Inferior parietal cortex (tissue), 1 donor: ENCODE measurements around the gene HPCAL4.

ENCODE experiments used
- DNase-seq: peaks from one replicate; pipeline ENCODE4 v3.0.0-alpha.2; 2016; ENCODE audit errors: extremely low spot score

The HPCAL4 gene

DNA sequence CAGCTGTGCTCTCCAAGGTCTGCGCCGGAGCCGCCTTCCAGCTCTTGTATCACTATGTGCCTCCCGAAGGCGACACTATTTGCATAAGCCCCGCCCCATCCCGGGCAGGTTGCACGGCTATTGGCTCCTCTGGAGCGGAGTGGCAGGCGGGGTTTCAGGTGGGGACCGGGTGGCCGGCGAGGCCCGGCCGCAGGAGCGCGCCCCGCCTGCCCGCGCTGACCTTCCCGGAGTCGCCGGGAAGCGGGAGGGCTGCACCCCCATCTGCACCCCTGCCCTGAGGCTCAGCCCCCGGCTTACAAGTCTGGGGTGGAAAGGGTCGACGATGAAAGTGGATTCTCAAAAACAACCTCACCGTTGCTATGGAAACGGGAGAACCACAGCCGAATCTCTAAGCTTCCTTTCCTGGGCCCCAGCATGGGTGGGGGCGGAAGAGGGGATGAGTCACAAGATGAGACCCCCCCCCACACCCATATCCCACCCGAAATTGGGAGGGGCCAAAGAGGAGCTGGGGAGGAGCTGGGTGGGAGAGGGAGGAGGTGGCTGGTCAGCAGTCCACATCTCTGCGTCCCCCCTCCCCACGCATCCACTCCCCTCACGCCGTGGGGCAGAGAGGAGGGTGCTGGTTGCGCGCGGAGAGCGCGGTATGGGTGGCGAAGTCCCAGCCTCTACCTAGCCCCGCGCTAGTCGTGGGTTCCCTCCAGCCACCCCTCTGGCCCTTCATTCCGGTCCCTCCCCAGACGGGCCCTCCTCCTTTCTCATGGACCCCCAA, at the start of gene HPCAL4:
TSS of gene HPCAL4 (minus strand) at position 51 of the 769 bp plus-strand sequence. CDS start 6,830 bp downstream, outside the sequence.
- peak; percentile 87 for DNase-seq

DNA sequence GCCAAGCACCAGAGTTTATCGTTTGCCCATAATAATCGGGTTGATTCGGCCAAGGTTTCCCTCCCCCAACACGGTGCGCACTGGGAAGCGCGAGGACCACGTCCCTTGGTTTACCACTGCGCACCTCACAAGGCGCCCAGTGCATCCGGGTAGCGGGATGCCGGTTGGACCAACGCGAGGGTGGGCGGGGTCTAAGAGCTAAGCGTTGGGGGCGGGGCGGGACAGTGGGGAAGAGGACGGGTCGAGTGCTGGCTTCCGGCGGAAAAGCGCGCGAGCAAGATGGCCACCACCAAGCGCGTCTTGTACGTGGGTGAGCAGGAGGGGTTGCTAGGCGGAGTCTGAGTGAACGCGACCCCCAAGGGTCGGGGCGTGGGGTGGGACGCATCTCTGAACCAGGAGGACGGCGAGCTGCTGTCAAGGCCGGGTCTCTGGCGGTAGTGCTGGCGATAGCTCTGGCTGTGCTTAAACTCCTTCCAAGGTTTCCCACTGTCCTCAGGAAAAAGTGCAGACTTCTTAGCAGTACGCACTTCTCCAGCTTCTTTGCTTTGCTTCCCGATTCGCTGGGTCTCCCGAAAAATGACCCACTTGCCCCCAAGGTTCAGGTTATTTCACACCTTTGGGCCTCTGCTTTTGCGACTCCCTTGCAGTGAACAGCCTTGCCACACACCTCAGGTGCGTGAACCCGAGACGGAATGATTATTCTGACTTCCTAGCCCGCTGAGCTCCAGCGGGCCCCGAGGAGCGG, 47.6 kb upstream of the HPCAL4 start, which contains the start of gene PPIE:
TSS of gene PPIE (plus strand) at position 261 of the 745 bp plus-strand sequence. CDS start at position 280, 19 bp downstream.
- peak; percentile 85 for DNase-seq

DNA sequence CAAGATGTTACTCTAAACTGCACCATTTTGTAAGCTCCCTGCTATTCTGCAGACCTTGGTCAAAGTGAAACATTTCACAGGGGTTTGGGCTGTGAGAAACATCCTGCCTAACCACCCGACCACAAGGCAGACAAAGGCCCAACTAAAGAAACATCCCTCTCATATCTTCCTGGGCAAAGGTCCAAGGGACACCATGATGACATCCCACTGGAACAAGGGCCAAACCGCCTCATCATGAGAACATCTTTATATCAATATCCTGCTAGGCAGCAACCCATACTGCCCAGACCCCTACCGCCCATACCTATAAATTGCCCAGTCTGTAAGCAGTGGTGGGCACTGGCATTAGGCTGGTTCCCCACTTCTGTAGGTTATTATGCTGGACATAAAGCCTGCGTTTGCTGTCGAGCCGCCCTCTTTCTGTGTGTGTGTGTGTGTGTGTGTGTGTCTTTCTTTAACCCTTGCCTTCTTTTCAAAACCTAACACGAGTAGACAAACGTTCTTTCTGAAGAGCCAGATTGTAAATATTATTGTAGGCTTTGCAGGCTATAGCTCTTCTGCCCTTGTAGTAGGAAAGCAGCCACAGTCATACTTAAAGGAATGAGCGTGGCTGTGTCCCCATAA, 46.4 kb upstream of the HPCAL4 start:
- no peak for DNase-seq

DNA sequence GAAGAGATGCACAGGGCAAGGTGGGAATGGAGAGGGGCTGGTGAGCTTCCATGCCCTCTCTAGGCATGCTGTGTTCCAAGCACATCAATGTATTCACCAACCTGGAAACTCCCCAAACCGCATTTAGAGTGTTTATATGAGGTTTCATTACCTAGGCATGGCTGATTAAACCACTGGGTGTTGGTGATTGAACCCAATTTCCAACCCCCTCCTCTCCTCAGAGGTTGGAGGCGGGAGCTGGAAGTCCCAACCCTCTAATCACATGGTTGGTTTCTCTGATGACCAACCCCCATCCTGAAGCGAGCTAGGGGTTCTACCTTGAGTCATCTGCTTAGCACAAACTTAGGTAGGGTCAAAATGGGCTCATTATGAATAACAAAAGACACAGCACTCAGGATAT, 44.5 kb upstream of the HPCAL4 start:
- DNase-seq = no peak

DNA sequence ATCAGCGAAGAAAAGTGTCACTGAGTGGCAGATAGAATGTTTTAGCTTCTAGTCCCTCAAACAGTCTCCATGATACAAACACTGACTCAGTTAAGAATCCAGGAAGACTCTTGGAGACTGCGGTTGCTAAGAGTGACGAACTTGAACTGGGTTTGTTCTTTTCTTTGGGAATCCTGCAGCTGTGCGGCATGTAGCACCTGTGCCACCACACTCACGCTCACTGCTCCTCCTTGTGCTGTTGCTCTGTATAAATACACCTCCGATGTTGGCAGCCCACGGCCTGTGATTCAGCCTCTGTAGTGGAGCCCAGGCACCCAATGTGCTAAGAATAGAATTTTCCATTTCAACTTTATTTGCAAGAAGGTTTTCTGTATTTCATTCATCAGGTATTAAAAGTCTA, 41.9 kb upstream of the HPCAL4 start:
- DNase-seq = peak; percentile 45

DNA sequence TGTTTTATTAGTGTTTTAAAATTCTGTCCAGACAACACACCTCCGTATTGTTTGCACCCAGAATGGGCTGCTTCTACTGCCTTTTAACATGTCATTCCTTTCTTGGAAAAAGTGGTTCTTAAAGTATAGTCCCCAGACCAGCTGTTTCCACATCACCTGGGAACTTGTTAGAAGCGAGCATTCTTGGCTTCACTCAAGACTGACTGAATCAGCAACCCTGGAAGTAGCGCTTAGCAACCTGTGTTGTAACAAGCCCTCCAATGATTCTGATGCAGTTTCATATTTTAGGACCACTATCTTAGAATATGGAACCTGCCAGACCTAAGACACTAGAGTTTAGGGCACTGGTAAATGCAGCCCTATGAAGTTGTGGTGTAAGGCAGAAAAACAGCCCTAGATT, 41.5 kb upstream of the HPCAL4 start:
- DNase-seq = no peak

DNA sequence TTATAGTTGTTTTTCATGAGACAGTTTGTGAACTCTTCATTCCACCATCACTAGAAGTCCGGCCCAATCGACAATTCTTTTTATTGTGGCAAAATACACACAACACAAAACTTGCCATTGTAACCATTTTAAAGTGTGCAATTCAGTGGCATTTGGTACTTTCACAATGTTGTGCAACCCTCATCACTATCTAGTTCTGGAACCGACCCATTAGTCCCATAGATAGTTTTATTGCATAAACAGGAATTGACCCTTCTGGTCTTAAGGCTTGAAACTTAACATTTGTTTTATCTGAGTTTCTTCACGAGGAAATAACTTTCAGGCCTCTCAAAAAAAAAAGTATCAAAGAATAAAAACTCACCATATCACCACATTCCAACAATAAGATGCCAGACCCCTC, 38.6 kb upstream of the HPCAL4 start:
- DNase-seq = no peak

DNA sequence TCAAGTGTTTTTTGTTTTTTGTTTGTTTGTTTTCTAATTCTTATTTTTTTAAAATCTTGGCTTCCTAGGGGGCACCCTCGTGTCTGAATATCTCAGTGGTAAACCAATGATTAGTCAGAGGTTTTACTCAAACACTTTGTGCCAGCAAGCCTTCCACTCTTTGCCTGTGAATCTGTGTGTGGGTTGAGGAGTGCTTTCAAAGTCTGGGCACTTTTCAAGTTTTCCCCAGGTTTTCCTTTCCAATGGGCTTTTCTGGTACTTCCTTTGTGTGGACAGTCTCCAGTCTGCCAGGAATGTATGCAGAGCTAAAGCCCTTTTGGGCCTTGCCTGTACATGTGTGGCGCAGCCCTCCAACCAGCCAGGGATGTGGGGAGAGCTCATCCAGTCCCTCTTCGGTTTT, 37.8 kb upstream of the HPCAL4 start:
- DNase-seq = peak; percentile 33

DNA sequence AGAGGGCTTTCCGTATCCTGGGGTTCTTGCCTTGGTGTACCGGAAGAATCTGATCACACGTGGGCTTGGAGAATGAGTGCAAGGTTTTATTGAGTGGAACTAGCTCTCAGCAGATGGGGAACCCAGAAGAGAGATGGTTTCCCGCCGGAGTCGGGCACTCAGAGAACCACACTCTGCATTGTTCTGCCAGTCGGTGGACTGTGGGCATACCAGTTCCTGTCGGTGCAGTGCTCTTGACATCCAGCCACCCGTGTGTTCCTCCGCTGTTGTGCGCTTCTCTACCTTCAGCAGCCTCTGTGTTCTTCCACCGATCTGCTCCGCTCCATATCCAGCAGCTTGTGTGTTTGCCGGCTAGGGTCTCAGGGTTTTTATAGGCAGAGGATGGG, 36.7 kb upstream of the HPCAL4 start:
- no peak for DNase-seq

DNA sequence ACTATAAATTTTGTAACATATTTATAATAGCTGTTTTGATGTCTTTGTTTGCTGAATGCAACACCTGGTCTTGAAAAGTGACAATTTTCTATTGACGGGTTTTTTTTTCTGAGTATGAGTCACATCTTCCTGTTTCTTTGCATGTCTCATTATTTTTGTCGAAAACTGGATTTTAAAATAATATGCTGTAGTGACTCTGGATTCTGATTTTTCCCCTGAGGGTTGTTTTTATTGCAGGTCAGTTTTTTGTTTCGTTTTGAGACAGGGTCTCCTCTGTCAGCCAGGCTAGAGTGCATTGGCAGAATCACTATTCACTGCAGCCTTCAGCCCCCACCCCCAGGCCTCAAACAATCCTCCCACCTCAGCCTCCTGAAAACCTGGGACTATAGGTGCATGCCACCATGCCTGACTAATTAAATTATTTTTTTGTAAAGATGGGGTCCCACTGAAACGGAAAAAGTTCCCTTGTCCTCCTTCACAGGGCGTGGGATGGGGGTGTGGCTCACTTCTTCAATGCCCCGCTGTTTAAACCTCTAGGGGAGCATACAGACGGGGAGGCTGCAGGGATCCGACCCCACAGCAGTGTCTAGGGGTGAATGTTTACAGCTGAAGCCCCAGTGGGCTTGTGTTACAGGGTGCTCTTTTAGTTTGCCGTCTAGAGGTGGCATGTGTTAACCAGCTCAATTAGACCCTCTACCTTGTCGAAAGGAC, 36.1 kb upstream of the HPCAL4 start:
- no peak for DNase-seq

DNA sequence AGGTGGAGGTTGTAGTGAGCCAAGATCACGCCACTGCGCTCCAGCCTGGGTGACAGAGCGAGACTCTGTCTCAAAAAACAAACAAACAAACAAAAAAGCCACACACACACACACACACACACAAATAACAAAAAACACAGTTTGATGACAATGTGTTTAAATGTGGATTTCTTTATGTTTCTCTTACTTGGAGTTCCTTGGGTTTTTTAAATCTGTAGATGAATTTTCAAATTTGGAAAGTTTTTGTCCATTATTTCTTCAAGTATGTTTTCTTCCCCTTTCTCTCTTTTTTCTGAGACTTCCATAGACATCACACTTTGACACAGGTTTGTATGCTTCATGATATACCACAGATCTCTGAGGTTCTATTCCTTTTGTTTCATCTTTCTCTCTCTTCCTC, 35.4 kb upstream of the HPCAL4 start:
- DNase-seq = no peak

DNA sequence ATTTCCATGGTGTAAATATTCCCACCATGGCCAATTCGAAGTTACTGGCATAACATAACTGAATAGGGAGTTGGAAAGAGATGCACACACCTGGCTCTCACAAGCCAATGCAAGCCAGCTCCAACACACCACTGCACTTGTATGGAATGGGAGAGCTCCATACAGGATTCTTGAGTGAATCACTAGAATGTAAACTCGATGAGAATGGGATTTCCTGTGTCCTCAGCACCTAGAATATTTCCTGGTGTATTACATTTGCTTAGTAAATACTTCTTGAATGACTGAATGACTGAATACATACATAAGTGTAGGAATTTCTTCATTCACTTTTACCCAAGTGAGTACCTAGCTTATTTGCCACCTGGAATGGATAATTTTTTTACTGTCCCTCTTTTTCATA, 31.3 kb upstream of the HPCAL4 start:
- DNase-seq = no peak

DNA sequence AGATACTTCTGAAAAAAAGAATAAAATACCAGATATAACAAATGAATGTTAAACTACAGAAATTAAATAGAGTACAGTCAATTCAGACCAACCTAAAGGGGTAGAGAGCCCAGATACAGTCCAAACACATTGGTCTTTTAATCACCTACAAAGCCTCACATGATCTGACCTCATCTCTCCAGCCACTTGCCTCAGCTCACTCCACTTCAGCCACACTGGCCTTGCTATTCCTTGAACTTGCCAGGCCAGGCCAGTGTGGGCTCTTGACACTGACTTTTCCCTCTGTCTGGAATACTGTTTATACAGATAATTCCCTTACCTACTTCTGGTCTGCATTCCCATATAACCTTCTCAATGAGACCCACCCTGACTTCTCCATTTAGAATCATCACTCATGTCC, 30.4 kb upstream of the HPCAL4 start:
- DNase-seq = no peak

DNA sequence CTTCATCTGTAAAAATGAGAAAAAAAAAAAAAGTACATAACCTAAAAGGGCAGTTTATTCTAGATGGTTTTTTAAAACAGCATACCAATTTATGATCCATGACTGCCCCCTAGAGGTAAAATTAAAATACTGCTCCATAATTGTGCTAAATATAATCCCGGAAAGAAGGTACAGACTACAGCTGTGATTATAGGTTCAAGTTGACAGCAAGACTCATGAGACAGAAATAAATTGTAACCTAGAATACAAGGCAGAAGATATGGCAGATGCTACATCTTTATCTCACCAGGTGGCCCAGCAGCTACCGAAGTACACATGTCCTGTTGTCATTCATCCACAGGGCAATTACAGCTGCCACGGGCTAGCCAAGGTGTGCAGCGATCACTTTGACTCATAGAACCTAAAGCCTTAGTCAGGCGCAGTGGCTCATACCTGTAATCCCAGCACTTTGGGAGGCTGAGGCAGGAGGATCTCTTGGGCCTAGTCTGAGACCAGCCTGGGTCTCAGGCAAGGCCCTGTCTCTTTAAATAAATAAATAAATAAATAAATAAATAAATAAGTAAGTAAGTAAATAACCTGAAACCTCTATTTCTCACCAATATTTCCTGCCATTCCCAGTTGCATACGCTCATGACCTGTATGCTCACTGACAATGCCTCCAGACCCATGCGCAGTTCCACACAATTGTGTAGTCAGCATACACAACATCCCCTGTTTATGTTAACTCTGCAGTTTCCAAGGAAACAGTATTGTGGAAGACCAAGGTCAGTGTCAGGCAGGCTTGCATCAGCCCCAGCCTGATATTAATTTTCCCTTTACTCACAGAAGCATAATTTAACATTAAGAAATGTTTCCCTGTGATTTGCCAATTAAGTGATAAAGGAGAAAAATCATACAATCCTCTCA, 29.1 kb upstream of the HPCAL4 start:
- peak; percentile 89 for DNase-seq

DNA sequence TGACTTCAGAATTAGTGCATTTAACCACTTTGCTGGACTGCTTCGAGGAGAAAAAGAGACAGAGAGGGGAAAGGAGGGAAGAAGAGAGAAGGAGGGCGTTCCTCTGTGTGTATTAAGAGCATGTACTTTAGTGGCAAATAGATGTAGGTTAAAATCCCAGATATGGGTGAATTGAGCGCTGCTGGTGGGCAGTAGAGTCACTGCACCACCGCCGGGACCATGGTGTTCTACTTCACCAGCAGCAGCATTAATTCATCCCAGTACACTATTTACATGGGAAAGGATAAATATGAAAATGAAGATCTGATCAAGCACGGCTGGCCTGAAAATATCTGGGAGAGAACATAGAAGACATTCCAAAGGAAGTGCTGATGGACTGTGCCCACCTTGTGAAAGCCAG, 26.6 kb upstream of the HPCAL4 start:
- DNase-seq = no peak

DNA sequence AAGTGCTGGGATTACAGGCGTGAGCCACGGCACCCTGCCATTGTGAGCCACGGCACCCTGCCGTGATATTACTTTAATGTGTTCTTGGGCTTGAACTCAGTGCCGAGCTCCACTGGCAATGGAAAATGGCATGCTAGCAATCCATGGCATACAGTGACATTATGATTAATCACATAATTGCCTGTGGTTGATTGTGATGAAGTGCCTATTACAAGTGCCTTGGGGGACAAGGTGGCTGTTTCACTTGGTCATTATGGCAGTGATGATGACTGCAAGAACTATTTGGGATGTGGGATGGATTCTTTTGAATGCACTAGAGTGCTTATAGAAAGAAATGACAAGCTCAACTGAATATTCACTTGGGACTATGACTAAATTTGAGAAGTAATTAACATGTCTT, 22.3 kb upstream of the HPCAL4 start:
- DNase-seq = no peak

DNA sequence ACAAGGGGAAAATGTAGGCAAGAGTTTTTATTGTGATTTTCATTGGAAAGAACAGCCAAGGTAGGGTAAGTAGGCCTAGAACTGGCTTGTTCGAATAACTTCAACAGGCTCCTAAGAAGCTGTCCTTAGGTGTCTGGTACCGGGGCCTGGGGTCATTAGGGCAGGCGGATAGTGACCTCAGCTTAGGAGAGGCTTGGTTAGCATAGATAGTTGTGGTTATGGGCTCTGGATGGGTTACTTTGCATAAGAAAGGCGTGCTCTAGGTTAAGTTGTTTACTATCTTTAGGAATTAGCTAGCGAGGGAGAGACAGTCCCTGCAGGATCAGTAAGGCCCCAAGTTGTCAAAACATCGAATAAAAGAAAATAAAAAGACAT, 20.7 kb upstream of the HPCAL4 start:
- no peak for DNase-seq

DNA sequence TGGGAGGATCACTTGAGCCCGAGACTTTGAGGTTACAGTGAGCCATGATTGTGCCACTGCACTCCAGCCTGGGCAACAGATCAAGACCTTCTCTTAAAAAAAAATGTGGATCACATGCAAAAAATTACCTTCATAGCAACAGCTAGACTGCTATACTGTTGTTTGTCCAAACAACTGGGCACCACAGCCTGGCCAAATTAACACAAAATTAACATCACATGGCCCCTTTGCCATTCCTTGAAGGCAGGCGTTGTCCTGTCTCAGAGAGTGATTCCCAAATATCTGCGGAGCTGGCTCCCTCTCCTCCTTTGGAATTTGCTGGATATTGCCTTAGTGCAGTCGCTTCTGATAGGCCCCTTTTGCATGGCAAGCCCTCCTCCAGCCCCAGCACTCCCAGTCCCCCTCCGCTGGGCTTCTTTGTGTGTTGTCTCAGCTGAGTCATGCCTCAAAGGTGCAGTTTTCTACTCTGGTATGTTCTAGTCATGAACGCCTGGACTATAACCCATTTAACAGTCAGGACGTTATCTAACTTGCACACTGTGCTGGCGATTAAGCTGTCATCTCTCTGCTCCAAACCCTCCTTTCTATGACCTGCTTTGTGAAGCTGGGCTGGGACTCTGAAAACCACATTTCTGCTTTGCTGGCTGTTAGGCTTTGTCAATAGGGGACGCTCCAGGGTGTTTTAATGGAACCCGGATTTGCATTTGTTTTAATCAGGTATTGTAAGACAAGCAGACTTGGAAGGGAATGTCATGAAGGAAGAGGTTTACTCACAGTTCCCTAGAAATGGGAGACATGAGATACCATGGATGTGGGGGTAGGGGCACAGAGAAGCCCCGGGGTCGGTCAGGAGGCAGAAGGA, 20.1 kb upstream of the HPCAL4 start:
- DNase-seq = peak; percentile 39

DNA sequence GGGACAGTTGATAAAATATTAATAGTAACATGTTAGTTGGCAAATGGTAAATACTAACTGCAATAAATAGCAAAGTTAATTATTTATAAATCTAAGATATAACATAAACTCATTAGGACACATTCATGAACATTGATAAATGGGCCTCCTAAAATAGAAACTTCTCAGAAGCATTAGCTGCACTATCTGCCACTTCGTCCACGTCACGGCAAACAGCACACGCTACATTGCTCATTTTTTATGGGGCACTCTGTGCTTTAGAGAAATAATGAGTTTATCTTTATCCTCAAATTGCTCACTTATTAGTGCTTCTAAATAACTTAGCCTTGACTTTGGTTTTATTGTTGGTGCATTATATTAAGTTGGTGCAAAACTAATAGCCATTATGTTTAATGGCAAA, 16.3 kb upstream of the HPCAL4 start:
- DNase-seq = no peak

DNA sequence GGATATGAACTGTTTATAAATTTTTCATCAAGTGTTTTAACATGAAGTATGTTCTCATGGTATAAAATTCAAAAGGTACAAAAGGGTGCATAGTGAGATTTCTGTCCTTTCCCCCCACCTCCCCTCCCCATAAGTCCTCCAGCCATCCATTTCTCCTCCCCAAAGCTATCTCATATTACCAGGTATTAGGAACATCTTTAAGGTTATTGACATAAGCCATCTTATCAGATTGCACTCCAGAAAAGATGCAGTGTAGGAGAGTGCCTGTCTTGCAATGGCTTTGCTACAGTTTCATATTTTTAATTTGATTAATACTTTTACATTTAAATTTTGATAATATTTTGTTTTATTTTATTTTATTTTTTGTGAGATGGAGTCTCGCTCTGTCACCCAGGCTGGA, 13.5 kb upstream of the HPCAL4 start:
- DNase-seq = no peak
